PC-9 (cell line): ENCODE results near the gene MICALL2. TPM values are rescaled to one million over a fixed set of nuclear protein-coding genes. Genes with fewer than 3 reads are reported as not detected.

Experiments
- BruUV-seq: library from RNA; stranded (reverse); fragments of 400-500 nt; replicated peaks from 2 replicates; lab custom pipeline; 2021; lab: Mats Ljungman, UMichigan
- CTCF ChIA-PET: fragments of 300-600 bp; sonication (Branson Sonifier 250); formaldehyde crosslinking; loops from one replicate; lab custom pipeline; 2022; ENCODE audit warnings: antibody characterized with exemption; lab: Charles Lee
- POLR2A ChIA-PET: fragments of 300-600 bp; sonication (Branson Sonifier 250); formaldehyde crosslinking; loops from one replicate; lab custom pipeline; 2022; ENCODE audit warnings: antibody characterized with exemption; ENCODE audit not compliant: unreplicated experiment; lab: Charles Lee
- DNase-seq, 2 experiments: peaks; one replicate each; pipeline versions ENCODE4 v3.0.0 to v3.0.0-alpha.2; 2015 to 2022; ENCODE audit warnings: mixed read lengths in 1 of 2
- H2AFZ ChIP-seq: fragments of 200-600 bp; sonication (generic); 2 replicates; pipeline ENCODE4 v1.8.1; 2017; ENCODE audit warnings: antibody characterized with exemption
- H3F3A ChIP-seq: fragments of 200-600 bp; sonication (generic); 2 replicates; pipeline ENCODE4 v1.8.1; 2017; ENCODE audit warnings: antibody characterized with exemption, mild to moderate bottlenecking, low read depth; ENCODE audit not compliant: insufficient read depth
- H3K27ac ChIP-seq: fragments of 200-600 bp; sonication (generic); 2 replicates; pipeline ENCODE4 v1.6.1; 2016; ENCODE audit warnings: mixed run types
- H3K27me3 ChIP-seq: fragments of 200-600 bp; sonication (generic); 2 replicates; pipeline ENCODE4 v1.6.1; 2016; ENCODE audit warnings: low read depth, mixed run types; ENCODE audit not compliant: insufficient read depth
- H3K36me3 ChIP-seq: fragments of 200-600 bp; sonication (generic); 2 replicates; pipeline ENCODE4 v1.6.1; 2016; ENCODE audit warnings: low read depth, mixed run types
- H3K4me1 ChIP-seq: fragments of 200-600 bp; sonication (generic); replicated peaks from 2 replicates; pipeline ENCODE4 v1.6.1; 2016; ENCODE audit warnings: mixed run types; ENCODE audit not compliant: insufficient read depth
- H3K4me2 ChIP-seq: fragments of 200-600 bp; sonication (generic); 2 replicates; pipeline ENCODE4 v1.6.1; 2017; ENCODE audit warnings: mixed run types
- H3K4me3 ChIP-seq: fragments of 200-600 bp; sonication (generic); 2 replicates; pipeline ENCODE4 v1.6.1; 2016; ENCODE audit warnings: mixed run types
- H3K79me2 ChIP-seq: fragments of 200-600 bp; sonication (generic); 2 replicates; pipeline ENCODE4 v1.6.1; 2017; ENCODE audit warnings: low read depth, mixed run types
- H3K9me2 ChIP-seq: fragments of 200-600 bp; sonication (generic); 2 replicates; pipeline ENCODE4 v1.8.1; 2017; ENCODE audit warnings: mild to moderate bottlenecking; ENCODE audit not compliant: insufficient read depth
- H3K9me3 ChIP-seq: fragments of 200-600 bp; sonication (generic); 2 replicates; pipeline ENCODE4 v1.8.1; 2016; ENCODE audit warnings: low read depth; ENCODE audit not compliant: insufficient read depth
- H4K20me1 ChIP-seq: fragments of 200-600 bp; sonication (generic); 2 replicates; pipeline ENCODE4 v1.8.1; 2017; ENCODE audit not compliant: insufficient read depth
- EZH2 ChIP-seq: fragments of 200-600 bp; sonication (generic); IDR thresholded peaks from 2 replicates; pipeline ENCODE4 v1.8.0; 2017; ENCODE audit warnings: antibody characterized with exemption, low read depth
- intact Hi-C: fragments of 100-400 bp; cut with micrococcal nuclease; formaldehyde crosslinking; loops from one replicate; pipeline ENCODE4 v1.10.0; 2022; ENCODE audit not compliant: unreplicated experiment
- total RNA-seq: library from RNA; stranded (reverse); gene quantifications from 2 replicates; pipeline ENCODE4 v1.2.3, GENCODE V29; 2021
- TF ChIP-seq, protein P1 (sequence below): fragments of 200-600 bp; sonication (generic); conservative IDR thresholded peaks from 2 replicates; pipeline ENCODE4 v1.6.1; 2017; ENCODE audit warnings: mixed run types, antibody characterized with exemption, mild to moderate bottlenecking, moderate library complexity

MICALL2 gene
- total RNA-seq, 1 experiment from 2014 or later: 104 TPM

DNA sequence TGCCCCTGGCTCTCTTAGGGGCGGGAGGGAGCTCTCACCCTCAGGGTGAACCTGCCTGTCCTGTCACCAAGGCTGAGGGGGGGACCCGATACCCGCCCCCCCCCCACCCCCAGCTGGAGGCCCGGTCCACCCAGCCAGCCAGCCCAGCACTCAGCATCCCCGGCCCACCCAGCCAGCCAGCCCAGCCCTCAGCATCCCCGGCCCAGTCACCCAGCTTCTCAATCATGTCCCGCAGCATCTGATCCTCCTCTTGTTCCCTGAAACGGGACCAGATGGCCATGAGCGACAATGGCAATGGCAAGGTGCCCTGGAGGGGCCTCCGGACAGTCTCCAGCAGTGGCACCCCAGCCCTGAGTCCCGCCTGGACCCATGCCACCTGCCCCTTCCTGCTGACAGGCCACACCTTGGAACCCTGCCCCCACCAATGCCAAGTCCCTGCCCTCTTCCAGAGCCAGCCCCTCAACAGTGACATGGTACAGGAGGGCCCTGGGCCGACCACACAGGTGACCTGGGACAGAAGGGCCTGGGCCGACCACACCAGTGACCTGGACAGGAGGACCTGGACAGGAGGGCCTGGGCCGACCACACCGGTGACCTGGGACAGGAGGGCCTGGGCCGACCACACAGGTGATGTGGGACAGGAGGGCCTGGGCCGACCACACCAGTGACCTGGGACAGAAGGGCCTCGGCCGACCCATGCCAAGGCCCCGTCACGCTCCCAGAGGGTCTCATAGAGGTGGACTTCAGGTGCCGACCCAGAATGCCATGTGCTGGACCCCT, 24.2 kb downstream of the MICALL2 start:
- H2AFZ ChIP-seq: no peak overlapping the region
- no peaks in the 10 kb centered on the region for H3K79me2 ChIP-seq
- intact Hi-C loops: no loop called here
- H4K20me1 ChIP-seq: peaks cover 11% of the 10 kb centered on the region; the same call in 1 of the 2 replicates
- no peak for TF ChIP-seq EZH2
- TF ChIP-seq, protein P1, sequence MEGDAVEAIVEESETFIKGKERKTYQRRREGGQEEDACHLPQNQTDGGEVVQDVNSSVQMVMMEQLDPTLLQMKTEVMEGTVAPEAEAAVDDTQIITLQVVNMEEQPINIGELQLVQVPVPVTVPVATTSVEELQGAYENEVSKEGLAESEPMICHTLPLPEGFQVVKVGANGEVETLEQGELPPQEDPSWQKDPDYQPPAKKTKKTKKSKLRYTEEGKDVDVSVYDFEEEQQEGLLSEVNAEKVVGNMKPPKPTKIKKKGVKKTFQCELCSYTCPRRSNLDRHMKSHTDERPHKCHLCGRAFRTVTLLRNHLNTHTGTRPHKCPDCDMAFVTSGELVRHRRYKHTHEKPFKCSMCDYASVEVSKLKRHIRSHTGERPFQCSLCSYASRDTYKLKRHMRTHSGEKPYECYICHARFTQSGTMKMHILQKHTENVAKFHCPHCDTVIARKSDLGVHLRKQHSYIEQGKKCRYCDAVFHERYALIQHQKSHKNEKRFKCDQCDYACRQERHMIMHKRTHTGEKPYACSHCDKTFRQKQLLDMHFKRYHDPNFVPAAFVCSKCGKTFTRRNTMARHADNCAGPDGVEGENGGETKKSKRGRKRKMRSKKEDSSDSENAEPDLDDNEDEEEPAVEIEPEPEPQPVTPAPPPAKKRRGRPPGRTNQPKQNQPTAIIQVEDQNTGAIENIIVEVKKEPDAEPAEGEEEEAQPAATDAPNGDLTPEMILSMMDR: no peak
- H3K4me3 ChIP-seq: no peak overlapping the region
- H3K27me3 ChIP-seq: no peaks in the 10 kb centered on the region
- H3K36me3 ChIP-seq: no peaks in the 10 kb centered on the region
- H3K4me2 ChIP-seq: no peak overlapping the region
- H3K9me2 ChIP-seq: no peaks in the 10 kb centered on the region
- H3K27ac ChIP-seq: no peak overlapping the region
- ChIA-PET POLR2A (no interaction called here), CTCF (no interaction called here)
- no peaks in the 10 kb centered on the region for H3K4me1 ChIP-seq
- no peaks in the 10 kb centered on the region for H3K9me3 ChIP-seq
- no TSS peak for BruUV-seq
- peaks cover 19% of the 10 kb centered on the region for H3F3A ChIP-seq
- no peak for DNase-seq

DNA sequence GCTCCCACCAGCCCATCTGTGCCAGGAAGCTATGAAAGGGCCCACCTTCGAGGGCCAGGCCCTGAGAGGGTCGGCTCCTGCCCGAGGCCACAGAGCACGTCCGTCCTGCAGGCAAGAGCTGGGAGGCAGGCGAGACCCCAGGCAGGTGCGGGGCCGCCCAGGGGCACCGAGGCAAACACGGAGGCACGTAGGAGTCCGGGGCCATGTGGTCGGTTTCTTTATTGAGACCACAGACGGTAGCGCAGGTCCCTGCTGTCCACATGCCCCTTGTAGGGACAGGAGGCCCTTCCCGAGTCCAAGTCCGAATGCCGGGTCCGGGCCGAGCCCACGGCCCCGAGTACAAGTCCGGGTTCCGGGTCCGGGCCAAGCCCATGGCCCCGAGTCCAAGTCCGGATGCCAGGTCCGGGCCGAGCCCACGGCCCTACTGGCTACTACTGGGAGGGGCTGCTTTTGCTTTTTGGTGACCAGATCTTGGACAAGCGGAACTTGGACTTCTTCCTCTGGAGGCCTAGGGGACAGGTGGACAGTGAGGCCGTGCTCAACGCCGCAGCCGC, 25.0 kb downstream of the MICALL2 start:
- TF ChIP-seq, protein P1: no peak
- no peak for TF ChIP-seq EZH2
- H3K4me3 ChIP-seq: no peak overlapping the region
- H3K79me2 ChIP-seq: no peaks in the 10 kb centered on the region
- H3K27me3 ChIP-seq: no peaks in the 10 kb centered on the region
- no peak for DNase-seq
- POLR2A ChIA-PET: no interaction called here
- intact Hi-C loops: no loop called here
- no peaks in the 10 kb centered on the region for H3K36me3 ChIP-seq
- peaks cover 10% of the 10 kb centered on the region for H3F3A ChIP-seq
- H3K9me3 ChIP-seq: no peaks in the 10 kb centered on the region
- no TSS peak for BruUV-seq
- H3K27ac ChIP-seq: no peak overlapping the region
- no peaks in the 10 kb centered on the region for H3K4me1 ChIP-seq
- peaks cover 11% of the 10 kb centered on the region; the same call in 1 of the 2 replicates for H4K20me1 ChIP-seq
- H3K4me2 ChIP-seq: no peak overlapping the region
- H2AFZ ChIP-seq: no peak overlapping the region
- no peaks in the 10 kb centered on the region for H3K9me2 ChIP-seq
- CTCF ChIA-PET: no interaction called here

DNA sequence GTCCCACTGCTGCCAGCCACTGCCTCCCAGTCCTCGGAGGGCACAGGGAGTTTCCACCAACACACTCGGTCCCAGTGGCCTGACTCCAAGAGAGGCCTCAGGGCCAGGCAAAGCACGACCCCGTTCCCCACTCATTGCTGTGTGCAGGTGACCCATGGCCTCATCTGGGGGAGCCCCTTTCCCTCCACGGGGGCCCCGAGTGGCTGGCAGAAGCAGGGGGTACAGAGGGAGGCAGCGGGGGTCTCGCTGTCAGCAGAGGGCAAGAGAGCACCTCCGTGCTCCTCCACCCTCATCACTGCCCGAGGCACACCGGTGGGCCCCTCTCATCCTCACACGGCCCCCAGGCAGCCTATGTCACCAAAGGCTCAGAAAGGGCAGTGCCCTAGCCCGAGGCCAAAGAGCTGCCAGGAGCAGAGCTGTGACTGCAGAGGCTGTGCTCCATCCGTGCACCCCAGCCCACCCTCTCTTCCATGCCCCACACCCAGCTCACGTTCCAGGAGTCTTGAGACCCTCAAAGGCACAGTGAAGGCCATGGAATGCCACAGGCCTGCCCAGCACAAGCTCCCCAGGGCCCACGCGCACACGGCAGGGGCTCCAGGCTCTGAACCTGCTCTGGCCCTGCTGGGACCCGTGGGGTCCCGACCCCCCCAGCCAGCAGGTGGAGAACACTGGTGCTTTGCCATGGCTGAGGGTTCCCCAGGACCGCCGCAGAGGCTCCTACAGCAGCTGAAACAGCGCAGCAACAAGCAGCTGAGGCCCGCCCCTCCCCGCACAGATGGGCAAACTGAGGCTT, 25.9 kb downstream of the MICALL2 start:
- no TSS peak for BruUV-seq
- no peak overlapping the region for H3K4me2 ChIP-seq
- no peak overlapping the region for H3K4me3 ChIP-seq
- CTCF ChIA-PET: interaction anchor here (0.6 to 0.9 kb wide), 4 partner anchors 27 to 208 kb away, joined by 3 to 8 read pairs (median 4); no protein-coding TSS in a partner anchor
- H3K27me3 ChIP-seq: no peaks in the 10 kb centered on the region
- H3K27ac ChIP-seq: no peak overlapping the region
- H3K36me3 ChIP-seq: no peaks in the 10 kb centered on the region
- no peak for DNase-seq
- POLR2A ChIA-PET: no interaction called here
- H3K4me1 ChIP-seq: no peaks in the 10 kb centered on the region
- no peaks in the 10 kb centered on the region for H3K9me3 ChIP-seq
- TF ChIP-seq EZH2: no peak
- TF ChIP-seq, protein P1: no peak
- H3K9me2 ChIP-seq: no peaks in the 10 kb centered on the region
- no peak overlapping the region for H2AFZ ChIP-seq
- intact Hi-C loops: no loop called here
- H3F3A ChIP-seq: peaks cover 4% of the 10 kb centered on the region; the same call in 1 of the 2 replicates
- peaks cover 11% of the 10 kb centered on the region; the same call in 1 of the 2 replicates for H4K20me1 ChIP-seq
- H3K79me2 ChIP-seq: no peaks in the 10 kb centered on the region
